ENCODE measurements around the gene STAU1.
A peak's percentile ranks its signal among the peaks of the same experiment; 100 is the strongest.
"Not testable (repeated sequence)": the region's sequence is repeated elsewhere in the genome, so short reads cannot be mapped to it uniquely, and the experiment has no call there.

Gene STAU1

GRCh38 chr20:49163696-49164095 lies 24.4 kb downstream of the STAU1 start:
- no peak for DNase-seq

GRCh38 chr20:49161428-49162152 lies 26.5 kb downstream of the STAU1 start:
- no peak for DNase-seq

GRCh38 chr20:49160057-49160929 lies 27.8 kb downstream of the STAU1 start:
- DNase-seq = no peak

- no peak for DNase-seq
Measured at GRCh38 chr20:49157146-49157545, 31.0 kb downstream of the STAU1 start.

GRCh38 chr20:49156481-49156880 lies 31.7 kb downstream of the STAU1 start:
- DNase-seq = no peak

- DNase-seq = no peak
Measured at GRCh38 chr20:49151436-49151835, 36.7 kb downstream of the STAU1 start.

- no peak for DNase-seq
Measured at GRCh38 chr20:49149281-49150045, 38.7 kb downstream of the STAU1 start.

GRCh38 chr20:49148601-49149000 lies 39.5 kb downstream of the STAU1 start:
- DNase-seq = no peak

GRCh38 chr20:49147296-49147695 lies 40.8 kb downstream of the STAU1 start:
- no peak for DNase-seq

- DNase-seq = no peak
Measured at GRCh38 chr20:49146442-49147225, 41.5 kb downstream of the STAU1 start.

GRCh38 chr20:49140834-49141233 lies 47.3 kb downstream of the STAU1 start:
- DNase-seq = no peak

GRCh38 chr20:49140411-49140810 lies 47.7 kb downstream of the STAU1 start:
- DNase-seq = no peak

GRCh38 chr20:49138431-49138830 lies 49.7 kb downstream of the STAU1 start:
- DNase-seq = no peak

- no peak for DNase-seq
Measured at GRCh38 chr20:49136817-49137571, 51.1 kb downstream of the STAU1 start.

GRCh38 chr20:49134797-49135196 lies 53.3 kb downstream of the STAU1 start:
- DNase-seq = not testable (repeated sequence)

GRCh38 chr20:49133571-49133970 lies 54.6 kb downstream of the STAU1 start:
- DNase-seq = no peak

GRCh38 chr20:49132995-49133478 lies 55.1 kb downstream of the STAU1 start:
- peak; percentile 6 to 73 for DNase-seq

- DNase-seq = no peak
Measured at GRCh38 chr20:49123982-49124381, 64.2 kb downstream of the STAU1 start.

GRCh38 chr20:49122920-49123319 lies 65.2 kb downstream of the STAU1 start:
- no peak for DNase-seq

GRCh38 chr20:49119988-49120387 lies 68.1 kb downstream of the STAU1 start:
- DNase-seq = no peak

- no peak for DNase-seq
Measured at GRCh38 chr20:49118307-49118706, 69.8 kb downstream of the STAU1 start.

- DNase-seq = no peak
Measured at GRCh38 chr20:49115564-49115963, 72.6 kb downstream of the STAU1 start.

Data from CD4-positive, alpha-beta T cell treated with Interferon alpha-2 for 1 hour (primary cell).